ENCODE data around the gene EEIG1.
A peak's percentile ranks its signal among the peaks of the same experiment; 100 is the strongest.

EEIG1 gene

DNA sequence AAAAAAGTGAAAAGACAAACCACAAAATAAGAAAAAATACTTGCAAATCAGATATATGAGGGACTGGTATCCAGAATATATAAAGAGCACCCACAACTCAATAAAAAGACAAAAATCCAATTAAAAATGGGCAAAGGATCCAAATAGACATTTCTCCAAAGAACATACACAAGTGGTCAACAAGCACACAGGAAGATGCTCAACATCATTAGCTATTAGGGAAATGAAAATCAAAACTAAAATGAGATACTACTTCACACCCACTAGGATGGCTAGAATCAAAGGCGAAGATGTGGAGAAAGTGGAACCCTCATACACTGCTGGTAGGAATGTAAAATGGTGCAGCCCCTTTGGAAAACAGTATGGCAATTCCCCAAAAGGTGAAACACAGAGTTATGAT lies 22.1 kb downstream of the EEIG1 start:
- DNase-seq = no peak

- peak; percentile 93 for DNase-seq
Observed at GRCh38 chr9:127955294-127956015, 25.3 kb downstream of the EEIG1 start.

- DNase-seq = no peak
Observed at GRCh38 chr9:127954831-127955293, 25.9 kb downstream of the EEIG1 start.

DNA sequence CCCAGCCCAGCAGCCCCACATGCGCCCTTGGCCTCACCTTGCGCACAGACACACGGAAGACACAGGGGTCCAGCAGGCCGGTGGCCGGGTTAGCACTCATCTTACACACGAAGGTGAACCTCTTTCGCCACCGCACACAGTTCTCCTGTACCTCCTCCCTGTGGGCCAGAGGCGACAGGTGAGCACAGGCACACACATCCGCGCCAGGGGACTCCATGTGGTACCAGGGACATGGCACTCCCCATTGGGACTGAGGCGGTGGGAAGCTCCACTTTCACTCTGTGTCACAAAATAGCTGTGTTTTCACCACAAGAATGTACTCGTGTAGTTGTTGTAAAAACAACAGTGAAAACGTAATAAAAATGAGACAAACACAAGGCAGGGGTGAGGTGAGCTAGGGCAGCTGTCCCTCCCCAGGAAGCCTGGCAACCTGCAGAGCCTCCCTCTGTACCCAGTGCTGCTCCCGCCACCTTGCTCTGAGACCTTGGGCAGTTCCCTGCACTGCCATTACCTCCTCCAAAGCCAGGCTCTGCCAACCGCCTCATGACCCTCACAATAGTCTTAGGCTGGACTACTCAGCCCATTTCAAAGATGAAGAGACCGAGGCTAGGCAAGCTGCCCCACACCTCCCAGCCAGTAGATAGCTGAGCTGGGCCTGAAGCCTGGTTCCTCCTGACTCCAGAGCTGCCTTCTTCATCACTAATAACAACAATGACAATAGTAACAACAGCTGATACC lies 26.9 kb downstream of the EEIG1 start:
- no peak for DNase-seq

GRCh38 chr9:127953154-127953553 lies 27.6 kb downstream of the EEIG1 start:
- no peak for DNase-seq

- DNase-seq = no peak
Observed at GRCh38 chr9:127950513-127951289, 30.1 kb downstream of the EEIG1 start.

DNA sequence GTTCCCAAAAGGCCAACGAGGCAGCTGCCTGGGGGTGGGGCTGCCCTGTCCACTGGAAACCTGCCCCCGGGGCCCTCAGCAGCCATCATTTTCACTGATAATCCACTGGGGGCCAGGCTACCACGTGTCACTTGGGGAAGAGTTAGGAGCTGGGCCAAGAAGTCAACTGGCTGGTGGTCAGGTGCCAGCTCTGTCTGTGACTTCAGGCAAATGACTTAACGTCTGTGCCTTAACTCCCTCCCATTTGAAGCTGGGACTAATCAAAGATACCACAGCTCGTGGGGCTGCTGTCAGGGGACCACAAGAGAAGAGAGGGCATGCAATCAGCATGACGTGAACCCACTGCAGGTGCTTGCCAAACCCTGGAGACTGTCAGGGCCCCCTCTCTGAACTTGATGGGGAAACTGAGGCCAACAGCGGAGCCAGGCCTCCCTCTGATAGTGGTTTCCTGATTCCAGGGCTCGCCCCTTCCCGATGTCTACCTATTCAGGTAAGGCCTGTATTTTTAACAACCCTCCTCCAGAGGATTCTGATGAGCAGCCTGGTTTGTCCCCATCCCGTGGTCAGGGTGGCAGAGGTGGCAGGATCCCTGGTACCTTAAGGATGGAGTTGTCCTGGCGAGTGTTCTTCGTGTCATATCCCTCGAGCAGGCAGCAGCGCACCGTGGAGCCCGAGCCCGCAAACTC lies 30.8 kb downstream of the EEIG1 start:
- DNase-seq = no peak

- no peak for DNase-seq
Observed at GRCh38 chr9:127947841-127948710, 32.7 kb downstream of the EEIG1 start.

- no peak for DNase-seq
Observed at GRCh38 chr9:127946728-127947127, 34.1 kb downstream of the EEIG1 start.

GRCh38 chr9:127945942-127946341 lies 34.8 kb downstream of the EEIG1 start:
- DNase-seq = no peak

DNA sequence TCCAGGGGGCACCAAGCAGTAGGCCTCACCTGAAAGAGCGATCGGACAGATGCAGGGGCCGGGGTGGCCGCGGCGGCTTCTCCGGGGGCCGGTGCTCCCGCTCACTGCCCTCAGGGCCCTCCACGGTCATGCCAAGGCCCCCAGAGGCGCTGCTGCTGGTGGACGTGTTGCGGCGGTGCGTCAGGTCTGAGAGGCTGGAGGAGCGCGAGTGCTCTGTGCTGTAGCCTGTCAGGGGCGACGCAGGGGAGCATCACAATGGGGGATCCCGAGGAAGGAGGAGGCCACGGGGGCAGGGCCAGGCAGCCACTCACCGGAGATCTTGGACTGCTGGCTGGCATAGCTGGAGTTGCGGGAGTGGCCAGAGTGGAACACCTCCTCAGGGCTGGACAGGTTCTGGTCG lies 35.5 kb downstream of the EEIG1 start:
- no peak for DNase-seq

DNA sequence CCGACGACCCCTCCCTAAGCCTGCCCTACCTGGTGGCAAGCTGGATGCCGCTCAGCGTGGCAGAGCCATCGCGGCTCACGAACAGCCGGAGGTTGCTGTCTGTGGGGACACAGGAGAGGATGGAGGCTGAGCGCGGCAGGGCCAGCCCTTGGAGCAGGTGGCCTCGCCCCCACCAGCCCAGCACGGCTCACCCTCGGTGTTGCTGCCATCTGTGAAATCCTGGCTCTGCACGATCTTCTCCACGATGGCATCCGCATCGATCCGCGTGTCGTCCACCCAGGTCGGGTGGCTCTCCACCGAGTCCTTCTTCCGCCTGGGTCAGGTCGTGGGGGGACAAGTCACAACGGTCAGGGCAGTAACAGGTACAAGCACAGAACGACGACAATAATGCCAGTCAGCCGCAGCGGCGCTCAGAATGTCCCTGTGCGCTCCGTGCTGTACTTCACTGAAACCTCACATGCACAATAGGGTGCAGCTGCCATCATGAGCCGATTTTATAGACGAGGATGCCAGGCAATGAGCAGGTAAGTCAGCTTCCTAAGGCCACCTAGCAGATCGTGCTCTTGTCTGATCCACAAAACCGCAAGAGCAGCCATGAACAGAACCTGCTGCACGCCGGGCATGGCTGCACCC lies 36.1 kb downstream of the EEIG1 start:
- no peak for DNase-seq

- peak; percentile 92 for DNase-seq
Observed at GRCh38 chr9:127943731-127944144, 37.1 kb downstream of the EEIG1 start.

GRCh38 chr9:127943011-127943662 lies 37.7 kb downstream of the EEIG1 start:
- DNase-seq = no peak

- peak; percentile 32 for DNase-seq
Observed at GRCh38 chr9:127942216-127943010, 38.4 kb downstream of the EEIG1 start.

DNA sequence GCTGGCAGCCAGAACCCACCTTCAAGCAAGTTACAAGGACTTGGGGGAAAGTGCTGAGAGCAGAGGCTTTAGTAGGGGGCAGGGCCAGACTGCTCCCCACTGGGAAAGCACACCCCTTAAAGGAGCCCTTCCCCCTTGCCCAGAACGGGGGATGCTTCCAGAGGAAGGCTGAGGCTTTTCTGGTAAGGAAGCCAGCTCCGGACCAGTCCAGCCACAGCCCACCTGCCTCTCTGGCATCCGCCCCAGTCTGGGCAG lies 38.9 kb downstream of the EEIG1 start:
- DNase-seq = no peak

- no peak for DNase-seq
Observed at GRCh38 chr9:127941062-127941960, 39.5 kb downstream of the EEIG1 start.

DNA sequence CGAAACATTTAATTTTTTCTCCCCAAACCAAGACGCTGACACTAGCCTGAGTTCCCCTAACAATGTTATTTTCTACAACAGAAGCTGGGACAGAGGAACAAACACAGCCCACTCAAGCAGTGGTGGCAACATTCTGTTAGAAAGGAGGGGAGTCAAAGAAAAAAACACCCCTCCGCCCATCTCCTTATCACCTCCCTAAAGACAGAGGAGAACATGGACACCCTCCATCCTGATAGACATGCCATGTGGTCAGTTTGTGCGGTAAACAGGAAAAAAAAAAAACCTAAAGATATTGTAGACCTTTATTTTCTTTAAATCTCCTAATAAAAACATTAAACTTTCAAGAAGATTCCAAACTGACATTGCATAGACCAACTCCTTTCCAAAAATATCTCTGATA lies 40.2 kb downstream of the EEIG1 start:
- DNase-seq = no peak

DNA sequence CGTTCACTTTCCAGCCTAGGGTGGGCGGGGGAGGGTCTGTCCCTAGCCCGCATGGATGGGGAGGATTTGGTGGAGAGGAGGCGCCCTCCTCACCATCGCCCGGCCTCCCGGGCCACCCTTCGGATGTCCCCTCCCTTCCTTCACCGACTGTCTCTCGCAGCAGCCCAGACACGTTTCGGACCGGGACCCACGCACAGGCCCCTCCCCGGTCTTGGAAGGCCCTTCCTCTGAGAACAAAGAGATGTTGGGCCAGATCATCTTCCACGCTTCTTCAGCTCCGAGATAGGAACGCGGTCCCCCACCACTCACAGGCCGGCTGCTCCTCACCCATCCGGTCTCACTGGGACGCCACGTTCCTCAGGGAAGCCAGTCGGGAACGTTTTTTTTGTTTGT lies 42.5 kb downstream of the EEIG1 start:
- no peak for DNase-seq

All from NCI-H1436 (cell line).